ENCODE data around the gene CREB5. TPM values are rescaled to one million over a fixed set of nuclear protein-coding genes. Genes with fewer than 3 reads are reported as not detected.

Gene CREB5
- total RNA-seq, 1 experiment from 2014 or later, result 1.3 TPM

GRCh38 chr7:28618383-28618782 lies 206.1 kb downstream of the CREB5 start:
- Mint-ChIP-seq H3K36me3 (no peaks in the 10 kb centered on the region), H3K4me1 (no peaks in the 10 kb centered on the region), H3K9me3 (no peaks in the 10 kb centered on the region), H3K27ac (no peak overlapping the region), H3K4me3 (no peak overlapping the region), H3K27me3 (ENCODE audit: low read depth) (no peaks in the 10 kb centered on the region)
- CTCF ChIA-PET, result interaction anchor here (2.1 kb wide), 1 partner anchor 9 kb away, joined by 10 read pairs; no protein-coding TSS in a partner anchor
- DNase-seq (ENCODE audit: low spot score), result no peak
- POLR2A ChIA-PET, result no interaction called here
- no peak for ATAC-seq
- no peak for TF ChIP-seq GTF2I (CRISPR knock-in tag; conservative IDR thresholded peaks at IDR 0.05)
- TF ChIP-seq, protein P1, sequence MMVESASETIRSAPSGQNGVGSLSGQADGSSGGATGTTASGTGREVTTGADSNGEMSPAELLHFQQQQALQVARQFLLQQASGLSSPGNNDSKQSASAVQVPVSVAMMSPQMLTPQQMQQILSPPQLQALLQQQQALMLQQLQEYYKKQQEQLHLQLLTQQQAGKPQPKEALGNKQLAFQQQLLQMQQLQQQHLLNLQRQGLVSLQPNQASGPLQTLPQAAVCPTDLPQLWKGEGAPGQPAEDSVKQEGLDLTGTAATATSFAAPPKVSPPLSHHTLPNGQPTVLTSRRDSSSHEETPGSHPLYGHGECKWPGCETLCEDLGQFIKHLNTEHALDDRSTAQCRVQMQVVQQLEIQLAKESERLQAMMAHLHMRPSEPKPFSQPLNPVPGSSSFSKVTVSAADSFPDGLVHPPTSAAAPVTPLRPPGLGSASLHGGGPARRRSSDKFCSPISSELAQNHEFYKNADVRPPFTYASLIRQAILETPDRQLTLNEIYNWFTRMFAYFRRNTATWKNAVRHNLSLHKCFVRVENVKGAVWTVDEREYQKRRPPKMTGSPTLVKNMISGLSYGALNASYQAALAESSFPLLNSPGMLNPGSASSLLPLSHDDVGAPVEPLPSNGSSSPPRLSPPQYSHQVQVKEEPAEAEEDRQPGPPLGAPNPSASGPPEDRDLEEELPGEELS (CRISPR knock-in tag; IDR thresholded peaks at IDR 0.05), result no peak

DNA sequence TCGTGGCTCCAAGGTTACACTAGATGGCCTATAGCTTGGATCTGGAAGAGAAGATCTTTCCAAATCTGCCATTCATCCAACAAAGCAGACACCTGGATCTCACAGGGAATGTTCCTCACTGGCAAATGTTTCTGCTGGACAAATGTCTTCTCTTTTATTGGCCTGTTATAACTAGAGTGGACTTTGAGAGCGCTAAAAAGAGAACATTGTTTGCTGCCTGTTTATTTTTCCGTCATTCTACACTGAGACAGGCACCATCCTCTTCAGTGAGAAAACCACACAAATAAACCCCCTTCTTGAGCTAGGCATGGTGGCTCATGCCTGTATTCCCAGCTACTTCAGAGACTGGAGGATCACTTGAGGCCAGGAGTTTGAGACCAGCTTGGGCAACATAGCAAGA lies 206.9 kb downstream of the CREB5 start:
- H3K27me3 Mint-ChIP-seq (ENCODE audit: low read depth), result no peaks in the 10 kb centered on the region
- no peak for ATAC-seq
- DNase-seq (ENCODE audit: low spot score), result no peak
- CTCF ChIA-PET, result interaction anchor here (1.0 kb wide), 1 partner anchor 207 kb away, joined by 3 read pairs; the partner anchor contains the start of gene CREB5
- H3K36me3 Mint-ChIP-seq, result no peaks in the 10 kb centered on the region
- H3K4me3 Mint-ChIP-seq, result no peak overlapping the region
- POLR2A ChIA-PET, result no interaction called here
- H3K4me1 Mint-ChIP-seq, result no peaks in the 10 kb centered on the region
- no peaks in the 10 kb centered on the region for H3K9me3 Mint-ChIP-seq
- TF ChIP-seq TEAD4 (CRISPR knock-in tag; IDR thresholded peaks at IDR 0.05) (no peak), CREB1 (CRISPR knock-in tag; IDR thresholded peaks at IDR 0.05) (no peak), ZNF263 (CRISPR knock-in tag; IDR thresholded peaks at IDR 0.05; ENCODE audit: low read depth) (no peak), ZNF423 (CRISPR knock-in tag; IDR thresholded peaks at IDR 0.05) (no peak), ZBTB43 (CRISPR knock-in tag; IDR thresholded peaks at IDR 0.05) (no peak), NR1H2 (CRISPR knock-in tag; IDR thresholded peaks at IDR 0.05) (no peak), ZNF121 (CRISPR knock-in tag; IDR thresholded peaks at IDR 0.05) (no peak), IRF2 (CRISPR knock-in tag; IDR thresholded peaks at IDR 0.05; ENCODE audit: borderline replicate concordance, low read depth) (no peak), HMGA2 (CRISPR knock-in tag; IDR thresholded peaks at IDR 0.05) (no peak), SMAD4 (CRISPR knock-in tag; IDR thresholded peaks at IDR 0.05) (no peak), USF2 (CRISPR knock-in tag; IDR thresholded peaks at IDR 0.05) (no peak)
- TF ChIP-seq, protein P2, sequence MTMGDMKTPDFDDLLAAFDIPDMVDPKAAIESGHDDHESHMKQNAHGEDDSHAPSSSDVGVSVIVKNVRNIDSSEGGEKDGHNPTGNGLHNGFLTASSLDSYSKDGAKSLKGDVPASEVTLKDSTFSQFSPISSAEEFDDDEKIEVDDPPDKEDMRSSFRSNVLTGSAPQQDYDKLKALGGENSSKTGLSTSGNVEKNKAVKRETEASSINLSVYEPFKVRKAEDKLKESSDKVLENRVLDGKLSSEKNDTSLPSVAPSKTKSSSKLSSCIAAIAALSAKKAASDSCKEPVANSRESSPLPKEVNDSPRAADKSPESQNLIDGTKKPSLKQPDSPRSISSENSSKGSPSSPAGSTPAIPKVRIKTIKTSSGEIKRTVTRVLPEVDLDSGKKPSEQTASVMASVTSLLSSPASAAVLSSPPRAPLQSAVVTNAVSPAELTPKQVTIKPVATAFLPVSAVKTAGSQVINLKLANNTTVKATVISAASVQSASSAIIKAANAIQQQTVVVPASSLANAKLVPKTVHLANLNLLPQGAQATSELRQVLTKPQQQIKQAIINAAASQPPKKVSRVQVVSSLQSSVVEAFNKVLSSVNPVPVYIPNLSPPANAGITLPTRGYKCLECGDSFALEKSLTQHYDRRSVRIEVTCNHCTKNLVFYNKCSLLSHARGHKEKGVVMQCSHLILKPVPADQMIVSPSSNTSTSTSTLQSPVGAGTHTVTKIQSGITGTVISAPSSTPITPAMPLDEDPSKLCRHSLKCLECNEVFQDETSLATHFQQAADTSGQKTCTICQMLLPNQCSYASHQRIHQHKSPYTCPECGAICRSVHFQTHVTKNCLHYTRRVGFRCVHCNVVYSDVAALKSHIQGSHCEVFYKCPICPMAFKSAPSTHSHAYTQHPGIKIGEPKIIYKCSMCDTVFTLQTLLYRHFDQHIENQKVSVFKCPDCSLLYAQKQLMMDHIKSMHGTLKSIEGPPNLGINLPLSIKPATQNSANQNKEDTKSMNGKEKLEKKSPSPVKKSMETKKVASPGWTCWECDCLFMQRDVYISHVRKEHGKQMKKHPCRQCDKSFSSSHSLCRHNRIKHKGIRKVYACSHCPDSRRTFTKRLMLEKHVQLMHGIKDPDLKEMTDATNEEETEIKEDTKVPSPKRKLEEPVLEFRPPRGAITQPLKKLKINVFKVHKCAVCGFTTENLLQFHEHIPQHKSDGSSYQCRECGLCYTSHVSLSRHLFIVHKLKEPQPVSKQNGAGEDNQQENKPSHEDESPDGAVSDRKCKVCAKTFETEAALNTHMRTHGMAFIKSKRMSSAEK (CRISPR knock-in tag; IDR thresholded peaks at IDR 0.05; ENCODE audit: borderline replicate concordance), result no peak
- TF ChIP-seq, protein P3, sequence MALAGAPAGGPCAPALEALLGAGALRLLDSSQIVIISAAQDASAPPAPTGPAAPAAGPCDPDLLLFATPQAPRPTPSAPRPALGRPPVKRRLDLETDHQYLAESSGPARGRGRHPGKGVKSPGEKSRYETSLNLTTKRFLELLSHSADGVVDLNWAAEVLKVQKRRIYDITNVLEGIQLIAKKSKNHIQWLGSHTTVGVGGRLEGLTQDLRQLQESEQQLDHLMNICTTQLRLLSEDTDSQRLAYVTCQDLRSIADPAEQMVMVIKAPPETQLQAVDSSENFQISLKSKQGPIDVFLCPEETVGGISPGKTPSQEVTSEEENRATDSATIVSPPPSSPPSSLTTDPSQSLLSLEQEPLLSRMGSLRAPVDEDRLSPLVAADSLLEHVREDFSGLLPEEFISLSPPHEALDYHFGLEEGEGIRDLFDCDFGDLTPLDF (CRISPR knock-in tag; IDR thresholded peaks at IDR 0.05), result no peak
- no peak overlapping the region for H3K27ac Mint-ChIP-seq
